ENCODE measurements around the gene AATK.
"Not testable (repeated sequence)": the region's sequence is repeated elsewhere in the genome, so short reads cannot be mapped to it uniquely, and the experiment has no call there.

AATK gene

GRCh38 chr17:81092518-81093095 lies 73.4 kb downstream of the AATK start:
- no peak for DNase-seq (ENCODE audit: low read depth)

DNA sequence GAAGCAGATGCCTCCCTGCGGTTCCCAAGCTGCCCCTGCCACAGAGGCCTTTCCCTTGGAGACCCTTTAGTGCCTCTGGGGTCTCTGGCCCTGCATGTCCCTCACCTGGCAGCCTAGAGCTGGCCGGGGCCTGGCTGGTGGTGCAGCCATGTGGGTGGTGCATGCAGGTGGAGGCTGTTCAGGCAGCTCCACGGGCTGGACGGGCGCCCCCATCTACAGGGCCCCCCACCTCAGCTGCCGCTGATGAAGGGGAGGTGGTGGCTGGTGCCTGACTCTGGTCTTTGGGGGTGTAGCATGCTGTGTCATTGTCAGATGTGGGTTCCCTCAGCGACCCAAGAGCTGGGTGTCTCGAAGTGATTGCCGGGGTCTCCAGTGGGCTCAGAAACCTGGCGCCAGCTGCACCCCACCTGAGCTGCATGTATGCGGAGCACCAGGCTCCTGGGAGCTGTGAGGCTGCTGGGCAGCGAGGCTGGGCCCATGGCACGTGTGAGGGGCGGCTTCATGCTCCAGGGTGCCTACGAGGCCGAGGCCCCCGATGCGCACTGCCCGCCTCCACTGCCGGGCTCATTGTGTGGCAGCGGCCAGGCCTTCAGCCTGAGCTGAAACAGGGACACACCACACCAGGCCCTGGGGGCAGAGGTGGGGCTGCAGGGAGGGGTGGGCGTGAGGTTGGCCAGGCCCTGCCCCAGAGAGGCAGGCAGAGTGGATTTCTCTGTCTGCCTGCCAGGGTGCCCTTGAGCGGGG lies 74.1 kb downstream of the AATK start:
- DNase-seq (ENCODE audit: low read depth) = no peak

DNA sequence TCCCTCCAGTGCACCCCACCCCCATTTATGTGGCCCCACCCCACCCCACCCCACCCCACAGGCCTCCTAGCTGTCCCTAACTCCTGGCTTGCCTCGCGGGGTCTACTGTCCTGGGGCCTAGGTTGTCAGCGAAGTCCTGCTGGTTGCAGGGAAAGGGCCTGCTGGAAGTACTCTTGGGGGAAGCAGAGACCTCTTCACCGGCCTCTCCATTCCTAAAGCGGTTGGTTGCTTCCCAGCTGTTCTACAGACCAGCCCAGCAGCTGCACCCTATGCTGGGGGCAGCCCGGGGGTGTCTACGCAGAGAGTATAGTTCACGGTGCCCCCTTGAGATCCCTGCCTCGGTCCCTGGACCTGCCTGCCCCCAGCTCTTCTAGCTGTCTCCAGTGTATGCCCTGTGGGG lies 74.9 kb downstream of the AATK start:
- DNase-seq (ENCODE audit: low read depth) = no peak

DNA sequence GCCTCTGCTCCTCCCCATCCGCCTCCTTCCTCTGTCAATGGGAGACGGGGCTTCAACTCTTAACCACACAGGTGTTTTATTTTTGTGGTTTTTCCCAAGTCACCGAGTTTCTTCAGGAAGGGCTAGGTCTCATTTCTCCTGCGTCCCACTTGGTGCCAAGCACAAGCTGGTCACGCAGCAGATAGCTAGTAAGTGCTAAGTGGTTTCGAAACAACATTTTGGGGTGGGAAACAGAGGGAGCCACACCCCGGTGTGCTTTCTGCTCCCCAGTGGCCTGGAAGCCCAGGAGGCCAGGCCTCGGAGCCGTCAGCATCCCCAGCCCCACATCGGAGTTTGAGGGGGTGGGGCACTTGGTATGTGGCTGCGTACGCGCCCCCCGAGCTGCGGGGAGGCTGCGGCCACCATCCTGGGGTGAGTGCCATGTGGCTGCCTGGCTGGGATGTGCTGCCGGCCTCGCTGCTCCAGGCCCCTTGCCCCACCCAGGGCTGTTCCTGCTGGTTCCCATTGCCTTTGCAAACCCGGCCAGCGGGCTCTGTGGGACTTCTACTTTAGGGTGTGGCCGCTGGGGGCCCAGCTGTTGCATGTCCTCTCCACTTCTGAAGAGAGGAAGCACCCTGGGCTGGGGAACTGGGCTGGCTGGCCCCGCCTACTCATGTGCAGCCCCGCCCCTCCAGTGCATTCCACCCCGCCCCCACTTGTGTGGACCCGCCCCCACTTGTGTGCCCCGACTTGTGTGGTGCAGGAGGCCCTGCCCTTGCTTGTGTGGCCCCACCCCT lies 75.5 kb downstream of the AATK start:
- no peak for DNase-seq (ENCODE audit: low read depth)

DNA sequence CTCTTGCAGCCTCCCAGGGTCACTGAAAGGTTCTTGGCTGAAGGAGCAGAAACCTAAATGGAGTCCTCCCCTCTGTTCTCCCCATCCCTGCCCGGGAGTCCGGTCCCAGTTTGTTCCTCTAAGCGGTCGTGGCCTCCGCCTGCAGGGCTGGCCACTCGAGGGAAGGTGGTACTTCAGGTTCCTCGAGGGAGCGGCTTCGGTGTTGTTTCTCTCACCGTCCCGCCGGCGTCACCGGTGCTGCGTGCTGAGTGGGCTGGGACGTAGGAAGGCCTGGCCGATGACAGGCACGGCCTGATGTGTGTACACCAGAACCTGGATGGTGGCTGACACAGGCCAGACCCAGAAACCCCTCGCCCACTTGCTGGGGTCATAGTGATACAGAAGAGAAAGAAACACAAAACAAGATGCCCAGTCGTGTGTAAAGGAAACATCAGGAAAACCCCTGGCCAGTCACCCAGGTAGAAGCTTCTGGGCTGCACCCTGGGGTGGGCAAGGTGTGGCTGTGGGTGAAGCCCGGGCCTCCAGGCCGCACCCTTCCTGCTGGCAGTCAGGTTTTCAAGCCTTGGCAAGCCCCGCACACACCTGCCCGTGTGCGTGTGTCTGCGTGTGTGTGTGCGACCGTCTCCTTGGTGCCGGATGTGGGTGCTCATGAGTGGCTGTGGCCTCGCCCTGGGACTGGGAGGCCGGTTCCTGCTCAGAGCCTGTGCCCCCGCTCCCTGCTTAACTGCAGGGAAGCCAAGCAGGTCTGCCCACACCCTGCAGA lies 79.1 kb downstream of the AATK start:
- no peak for DNase-seq (ENCODE audit: low read depth)

GRCh38 chr17:81085420-81085911 lies 80.6 kb downstream of the AATK start:
- DNase-seq (ENCODE audit: low read depth) = no peak

- no peak for DNase-seq (ENCODE audit: low read depth)
Observed at GRCh38 chr17:81084680-81085419, 81.2 kb downstream of the AATK start.

GRCh38 chr17:81083125-81083765 lies 82.8 kb downstream of the AATK start:
- DNase-seq (ENCODE audit: low read depth) = no peak

DNA sequence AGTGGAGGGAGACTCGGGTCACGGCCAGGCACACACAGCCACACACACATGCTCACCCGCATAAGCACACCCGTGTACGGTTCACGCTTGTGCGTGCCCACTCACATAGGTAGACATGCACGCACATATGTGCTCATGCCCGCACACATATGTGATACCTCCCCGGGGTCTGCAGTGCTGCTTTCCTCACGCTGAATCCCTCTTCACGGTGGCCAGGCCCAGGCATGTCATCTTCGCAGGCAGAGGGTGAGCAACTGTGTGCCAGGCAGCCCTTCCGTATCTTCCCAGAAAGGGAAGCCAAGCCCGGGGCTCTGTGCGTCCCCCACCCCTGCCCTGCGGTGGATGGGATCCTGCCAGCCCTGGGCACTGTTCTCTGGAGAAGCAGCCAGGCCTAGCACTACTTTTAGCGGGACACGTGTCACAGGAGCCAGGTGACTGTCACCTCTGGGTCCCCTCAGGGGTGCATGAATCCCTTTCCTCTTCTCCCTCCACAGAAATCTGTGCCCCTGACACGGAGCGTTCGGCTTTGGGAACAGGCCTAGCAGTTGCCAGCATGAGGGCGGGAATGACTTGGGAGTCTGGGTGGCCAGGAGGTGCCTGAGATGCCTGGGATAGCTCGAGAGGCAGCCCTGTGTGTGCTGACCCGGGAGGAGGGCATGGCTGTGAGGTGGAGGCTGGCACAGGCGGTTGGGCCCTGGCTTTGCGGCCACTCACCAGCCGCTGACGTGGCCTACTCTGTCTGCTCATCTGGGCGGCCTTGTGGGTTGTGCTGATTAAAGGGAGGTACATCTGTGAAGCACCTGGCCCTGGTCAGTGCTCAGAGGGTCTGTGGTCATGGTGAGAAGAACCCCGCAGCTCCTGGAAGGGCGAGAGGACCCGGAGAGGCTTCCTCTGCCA lies 83.6 kb downstream of the AATK start:
- DNase-seq (ENCODE audit: low read depth) = no peak

GRCh38 chr17:81081222-81082176 lies 84.5 kb downstream of the AATK start:
- DNase-seq (ENCODE audit: low read depth) = no peak

GRCh38 chr17:81080019-81080418 lies 86.0 kb downstream of the AATK start:
- no peak for DNase-seq (ENCODE audit: low read depth)

GRCh38 chr17:81078026-81078913 lies 87.8 kb downstream of the AATK start:
- not testable (repeated sequence) for DNase-seq (ENCODE audit: low read depth)

GRCh38 chr17:81076141-81076679 lies 89.8 kb downstream of the AATK start:
- no peak for DNase-seq (ENCODE audit: low read depth)

GRCh38 chr17:81075307-81075706 lies 90.7 kb downstream of the AATK start:
- no peak for DNase-seq (ENCODE audit: low read depth)

DNA sequence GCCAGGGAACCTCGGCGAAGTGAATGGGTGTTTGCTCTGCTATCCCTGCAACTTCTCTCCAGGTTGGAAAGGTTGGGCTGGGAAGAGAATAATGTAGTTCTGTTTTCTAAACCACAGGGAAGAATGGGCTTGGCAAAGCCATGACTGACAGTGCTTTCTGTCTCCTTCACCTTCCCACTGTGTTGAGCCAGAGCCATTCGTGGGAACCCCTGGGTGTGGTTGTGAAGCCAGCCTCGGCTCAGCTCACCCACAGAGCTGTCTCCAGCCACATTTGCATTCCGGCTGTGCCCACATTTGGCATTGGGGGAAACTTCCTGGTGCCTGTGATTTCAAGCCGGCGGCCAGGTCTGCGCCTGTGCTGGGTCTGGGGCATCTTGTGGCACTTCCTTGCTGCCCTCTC lies 91.1 kb downstream of the AATK start:
- no peak for DNase-seq (ENCODE audit: low read depth)

DNA sequence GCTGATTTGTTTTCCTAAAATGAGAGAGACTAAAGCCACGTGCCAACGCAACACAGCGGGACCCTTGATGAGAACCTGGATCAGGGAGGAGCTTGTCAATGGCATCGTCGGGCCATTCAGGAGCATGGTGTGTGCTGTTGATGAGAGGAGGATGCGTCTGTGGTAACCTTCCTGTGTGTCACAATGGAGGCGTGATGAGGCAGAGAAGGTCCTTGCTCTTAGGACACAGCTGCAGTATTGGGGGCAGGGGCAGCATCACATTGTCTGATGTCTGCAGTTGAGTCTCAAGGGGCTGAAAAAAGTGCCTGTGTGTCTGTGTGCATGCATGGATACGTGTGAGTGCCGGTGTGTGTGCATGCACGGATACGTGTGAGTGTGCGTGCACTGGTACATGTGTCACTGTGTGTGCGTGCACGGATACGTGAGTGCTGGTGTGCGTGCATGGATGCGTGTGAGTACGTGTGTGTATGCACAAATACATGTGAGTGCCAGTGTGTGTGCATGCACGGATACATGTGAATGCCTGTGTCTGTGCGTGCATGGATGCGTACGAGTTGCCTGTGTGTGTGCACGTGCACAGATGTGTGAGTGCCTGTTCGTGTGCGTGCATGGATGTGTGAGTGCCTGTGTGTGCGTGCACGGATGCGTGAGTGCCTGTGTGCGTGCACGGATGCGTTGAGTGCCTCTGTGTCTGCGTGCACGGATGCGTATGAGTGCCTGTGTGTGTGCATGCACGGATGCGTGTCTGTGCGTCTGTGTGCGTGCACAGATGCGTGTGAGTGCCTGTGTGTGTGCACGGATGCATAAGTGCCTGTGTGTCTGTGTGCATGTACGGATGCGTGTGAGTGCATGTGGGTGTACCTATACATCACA lies 91.8 kb downstream of the AATK start:
- no peak for DNase-seq (ENCODE audit: low read depth)

All from stimulated activated CD4-positive, alpha-beta T cell treated with anti-CD3 and anti-CD28 coated beads, Interleukin-2, amount 100 ng/mL, for 4 hours (primary cell).